Ramos (cell line): Measurements from ENCODE around the gene IRAK3.

Experiments
- in situ Hi-C: fragments of 300-500 bp; cut with MboI; formaldehyde crosslinking; loops from one replicate; pipeline ENCODE4 v1.14.3; 2022; ENCODE audit warnings: low sequenced_read_pairs; ENCODE audit not compliant: unreplicated experiment

IRAK3 gene

GRCh38 chr12:66188584-66189485 lies at the start of gene IRAK3:
TSS of gene IRAK3 (plus strand) at chr12:66189214. CDS start at chr12:66189300, 86 bp downstream.
- in situ Hi-C loops: no loop called here

GRCh38 chr12:66139328-66139727 lies 49.7 kb upstream of the IRAK3 start:
- in situ Hi-C loops: no loop called here

GRCh38 chr12:66140731-66141130 lies 48.3 kb upstream of the IRAK3 start:
- in situ Hi-C loops: no loop called here

GRCh38 chr12:66141299-66141698 lies 47.7 kb upstream of the IRAK3 start:
- in situ Hi-C loops: no loop called here

- in situ Hi-C loops: no loop called here
Measured at GRCh38 chr12:66142826-66143225, 46.2 kb upstream of the IRAK3 start.

- in situ Hi-C loops: no loop called here
Measured at GRCh38 chr12:66143868-66144267, 45.1 kb upstream of the IRAK3 start.

- in situ Hi-C loops: no loop called here
Measured at GRCh38 chr12:66144791-66145754, 43.9 kb upstream of the IRAK3 start.

GRCh38 chr12:66149702-66150398 lies 39.2 kb upstream of the IRAK3 start:
- in situ Hi-C loops: no loop called here

GRCh38 chr12:66152732-66153131 lies 36.3 kb upstream of the IRAK3 start:
- in situ Hi-C loops: no loop called here

GRCh38 chr12:66154776-66155175 lies 34.2 kb upstream of the IRAK3 start:
- in situ Hi-C loops: no loop called here

- in situ Hi-C loops: no loop called here
Measured at GRCh38 chr12:66156654-66157053, 32.4 kb upstream of the IRAK3 start.

GRCh38 chr12:66159123-66159522 lies 29.9 kb upstream of the IRAK3 start:
- in situ Hi-C loops: no loop called here

GRCh38 chr12:66160704-66161103 lies 28.3 kb upstream of the IRAK3 start:
- in situ Hi-C loops: no loop called here

GRCh38 chr12:66162701-66163100 lies 26.3 kb upstream of the IRAK3 start:
- in situ Hi-C loops: no loop called here

GRCh38 chr12:66163289-66163688 lies 25.7 kb upstream of the IRAK3 start:
- in situ Hi-C loops: no loop called here

GRCh38 chr12:66164349-66164821 lies 24.6 kb upstream of the IRAK3 start:
- in situ Hi-C loops: no loop called here

GRCh38 chr12:66165141-66165540 lies 23.9 kb upstream of the IRAK3 start:
- in situ Hi-C loops: no loop called here

GRCh38 chr12:66166561-66166960 lies 22.5 kb upstream of the IRAK3 start:
- in situ Hi-C loops: no loop called here

GRCh38 chr12:66168410-66168809 lies 20.6 kb upstream of the IRAK3 start:
- in situ Hi-C loops: no loop called here
